Ishikawa (cell line): ENCODE data around the gene CALD1.

ENCODE experiments used
- CEBPB ChIP-seq: IDR thresholded peaks from 2 replicates; pipeline ENCODE4 v1.6.1; 2012
- CREB1 ChIP-seq: IDR thresholded peaks from 2 replicates; pipeline ENCODE4 v1.6.1; 2012; ENCODE audit warnings: low read depth
- EGR1 ChIP-seq: IDR thresholded peaks from 2 replicates; pipeline ENCODE4 v1.6.1; 2012
- EP300 ChIP-seq: IDR thresholded peaks from 2 replicates; pipeline ENCODE4 v1.6.1; 2012; ENCODE audit warnings: borderline replicate concordance
- FOXM1 ChIP-seq: IDR thresholded peaks from 2 replicates; pipeline ENCODE4 v1.6.1; 2012; ENCODE audit warnings: low read depth, borderline replicate concordance
- MAX ChIP-seq: IDR thresholded peaks from 2 replicates; pipeline ENCODE4 v1.6.1; 2012
- NFIC ChIP-seq: IDR thresholded peaks from 2 replicates; pipeline ENCODE4 v1.6.1; 2012
- RAD21 ChIP-seq: IDR thresholded peaks from 2 replicates; pipeline ENCODE4 v1.6.1; 2012; ENCODE audit warnings: low read depth
- TAF1 ChIP-seq: IDR thresholded peaks from 2 replicates; pipeline ENCODE4 v1.6.1; 2012; ENCODE audit warnings: low read depth, mild to moderate bottlenecking
- TCF12 ChIP-seq: IDR thresholded peaks from 2 replicates; pipeline ENCODE4 v1.6.1; 2012; ENCODE audit warnings: low read depth
- TEAD4 ChIP-seq: IDR thresholded peaks from 2 replicates; pipeline ENCODE4 v1.6.1; 2012
- YY1 ChIP-seq: IDR thresholded peaks from 2 replicates; pipeline ENCODE4 v1.6.1; 2012; ENCODE audit warnings: low read depth
- ZBTB7A ChIP-seq: IDR thresholded peaks from 2 replicates; pipeline ENCODE4 v1.6.1; 2012; ENCODE audit warnings: low read depth
- TF ChIP-seq, protein P1 (sequence below): IDR thresholded peaks from 2 replicates; pipeline ENCODE4 v1.6.1; 2012; ENCODE audit warnings: low read depth, mild to moderate bottlenecking
- TF ChIP-seq, protein P2 (sequence below): IDR thresholded peaks from 2 replicates; pipeline ENCODE4 v1.6.1; 2012

Gene CALD1

GRCh38 chr7:134926396-134926795, 147.0 kb downstream of the CALD1 start:
- TF ChIP-seq ZBTB7A (no peak), MAX (no peak), TCF12 (no peak), CREB1 (no peak), FOXM1 (no peak), TAF1 (no peak), EP300 (no peak), CEBPB (no peak), YY1 (no peak)
- TF ChIP-seq, protein P1, sequence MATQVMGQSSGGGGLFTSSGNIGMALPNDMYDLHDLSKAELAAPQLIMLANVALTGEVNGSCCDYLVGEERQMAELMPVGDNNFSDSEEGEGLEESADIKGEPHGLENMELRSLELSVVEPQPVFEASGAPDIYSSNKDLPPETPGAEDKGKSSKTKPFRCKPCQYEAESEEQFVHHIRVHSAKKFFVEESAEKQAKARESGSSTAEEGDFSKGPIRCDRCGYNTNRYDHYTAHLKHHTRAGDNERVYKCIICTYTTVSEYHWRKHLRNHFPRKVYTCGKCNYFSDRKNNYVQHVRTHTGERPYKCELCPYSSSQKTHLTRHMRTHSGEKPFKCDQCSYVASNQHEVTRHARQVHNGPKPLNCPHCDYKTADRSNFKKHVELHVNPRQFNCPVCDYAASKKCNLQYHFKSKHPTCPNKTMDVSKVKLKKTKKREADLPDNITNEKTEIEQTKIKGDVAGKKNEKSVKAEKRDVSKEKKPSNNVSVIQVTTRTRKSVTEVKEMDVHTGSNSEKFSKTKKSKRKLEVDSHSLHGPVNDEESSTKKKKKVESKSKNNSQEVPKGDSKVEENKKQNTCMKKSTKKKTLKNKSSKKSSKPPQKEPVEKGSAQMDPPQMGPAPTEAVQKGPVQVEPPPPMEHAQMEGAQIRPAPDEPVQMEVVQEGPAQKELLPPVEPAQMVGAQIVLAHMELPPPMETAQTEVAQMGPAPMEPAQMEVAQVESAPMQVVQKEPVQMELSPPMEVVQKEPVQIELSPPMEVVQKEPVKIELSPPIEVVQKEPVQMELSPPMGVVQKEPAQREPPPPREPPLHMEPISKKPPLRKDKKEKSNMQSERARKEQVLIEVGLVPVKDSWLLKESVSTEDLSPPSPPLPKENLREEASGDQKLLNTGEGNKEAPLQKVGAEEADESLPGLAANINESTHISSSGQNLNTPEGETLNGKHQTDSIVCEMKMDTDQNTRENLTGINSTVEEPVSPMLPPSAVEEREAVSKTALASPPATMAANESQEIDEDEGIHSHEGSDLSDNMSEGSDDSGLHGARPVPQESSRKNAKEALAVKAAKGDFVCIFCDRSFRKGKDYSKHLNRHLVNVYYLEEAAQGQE = no peak

GRCh38 chr7:134927076-134927475, 147.6 kb downstream of the CALD1 start:
- TF ChIP-seq ZBTB7A (no peak), NFIC (no peak), CEBPB (no peak), EGR1 (no peak)
- TF ChIP-seq, protein P1 = no peak

DNA sequence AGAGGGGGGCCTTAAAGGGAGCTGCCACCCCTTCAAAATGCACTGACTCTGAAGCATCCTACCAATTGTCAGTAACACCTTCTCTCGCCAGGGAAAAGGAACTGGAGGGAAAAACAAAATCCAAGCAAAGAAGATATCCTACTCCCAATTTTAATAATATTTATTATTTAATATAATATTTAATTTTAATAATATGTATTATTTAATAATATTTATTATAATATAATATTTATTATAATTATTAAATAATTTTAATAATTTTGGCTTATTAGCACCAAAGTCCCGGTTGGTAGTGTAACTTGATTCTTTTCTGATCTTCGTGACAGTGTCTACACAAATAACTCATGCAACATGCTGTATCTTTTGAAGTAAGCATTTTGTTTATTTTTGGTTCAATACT, 148.3 kb downstream of the CALD1 start:
- TF ChIP-seq YY1 (no peak), TAF1 (no peak), CEBPB (no peak), TEAD4 (no peak), TCF12 (no peak), NFIC (no peak), RAD21 (no peak)
- TF ChIP-seq, protein P1 = no peak

- TF ChIP-seq, protein P1 = no peak
- TF ChIP-seq CREB1 = no peak
- TF ChIP-seq TEAD4 = no peak
- no peak for TF ChIP-seq TAF1
- no peak for TF ChIP-seq EGR1
- no peak for TF ChIP-seq EP300
- TF ChIP-seq, protein P2, sequence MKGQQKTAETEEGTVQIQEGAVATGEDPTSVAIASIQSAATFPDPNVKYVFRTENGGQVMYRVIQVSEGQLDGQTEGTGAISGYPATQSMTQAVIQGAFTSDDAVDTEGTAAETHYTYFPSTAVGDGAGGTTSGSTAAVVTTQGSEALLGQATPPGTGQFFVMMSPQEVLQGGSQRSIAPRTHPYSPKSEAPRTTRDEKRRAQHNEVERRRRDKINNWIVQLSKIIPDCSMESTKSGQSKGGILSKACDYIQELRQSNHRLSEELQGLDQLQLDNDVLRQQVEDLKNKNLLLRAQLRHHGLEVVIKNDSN = no peak
- TF ChIP-seq RAD21 = no peak
- no peak for TF ChIP-seq TCF12
Measured at GRCh38 chr7:134928554-134928953, 149.1 kb downstream of the CALD1 start.

GRCh38 chr7:134931487-134931886, 152.1 kb downstream of the CALD1 start:
- no peak for TF ChIP-seq TCF12
- TF ChIP-seq, protein P2 = 0 out of 2 replicates have a peak, but pooled peaks have one; percentile 32
